ENCODE measurements around the gene MT1E. TPM values are rescaled to one million over a fixed set of nuclear protein-coding genes. Genes with fewer than 3 reads are reported as not detected.
"Not testable (repeated sequence)": the region's sequence is repeated elsewhere in the genome, so short reads cannot be mapped to it uniquely, and the experiment has no call there.

The MT1E gene
- polyA plus RNA-seq, 1 donor from 2014 or later = not detected

DNA sequence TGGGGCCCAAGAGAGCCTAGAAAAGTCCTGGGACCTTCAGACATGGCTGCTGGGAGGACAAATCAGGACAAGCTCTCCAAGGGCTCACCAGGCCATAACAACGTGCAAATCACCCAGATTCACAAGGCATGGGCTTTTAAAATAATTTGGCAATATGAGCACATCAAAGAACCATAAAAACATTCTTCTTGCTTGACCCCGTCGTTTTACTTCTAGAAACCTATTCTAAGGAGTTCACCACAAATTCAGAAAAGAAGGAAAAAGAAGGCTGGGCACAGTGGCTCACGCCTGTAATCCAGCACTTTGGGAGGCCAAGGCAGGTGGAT is 48.3 kb upstream of the MT1E start:
- Histone ChIP-seq H3K4me3 (ENCODE audit: low read length) (no peak overlapping the region), H4K20me1 (ENCODE audit: insufficient read depth) (no peaks in the 10 kb centered on the region), H3K9me2 (ENCODE audit: insufficient read depth, low read length) (no peaks in the 10 kb centered on the region), H3K9ac (ENCODE audit: low read length) (no peak overlapping the region), H3K9me3 (ENCODE audit: low read length) (no peaks in the 10 kb centered on the region), H2AFZ (ENCODE audit: low read depth, low read length) (no peak overlapping the region), H3K4me2 (ENCODE audit: low read length) (no peak overlapping the region), H3K27ac (ENCODE audit: low read length) (no peak overlapping the region), H3K36me3 (ENCODE audit: insufficient read depth, low read length) (no peaks in the 10 kb centered on the region), H3K79me2 (replicated peaks; ENCODE audit: insufficient read depth, low read length) (no peaks in the 10 kb centered on the region), H3F3A (ENCODE audit: insufficient read depth, low read length, poor library complexity, severe bottlenecking) (no peaks in the 10 kb centered on the region), H3K27me3 (ENCODE audit: insufficient read depth, low read depth, low read length) (no peaks in the 10 kb centered on the region)
- TF ChIP-seq, protein P1, sequence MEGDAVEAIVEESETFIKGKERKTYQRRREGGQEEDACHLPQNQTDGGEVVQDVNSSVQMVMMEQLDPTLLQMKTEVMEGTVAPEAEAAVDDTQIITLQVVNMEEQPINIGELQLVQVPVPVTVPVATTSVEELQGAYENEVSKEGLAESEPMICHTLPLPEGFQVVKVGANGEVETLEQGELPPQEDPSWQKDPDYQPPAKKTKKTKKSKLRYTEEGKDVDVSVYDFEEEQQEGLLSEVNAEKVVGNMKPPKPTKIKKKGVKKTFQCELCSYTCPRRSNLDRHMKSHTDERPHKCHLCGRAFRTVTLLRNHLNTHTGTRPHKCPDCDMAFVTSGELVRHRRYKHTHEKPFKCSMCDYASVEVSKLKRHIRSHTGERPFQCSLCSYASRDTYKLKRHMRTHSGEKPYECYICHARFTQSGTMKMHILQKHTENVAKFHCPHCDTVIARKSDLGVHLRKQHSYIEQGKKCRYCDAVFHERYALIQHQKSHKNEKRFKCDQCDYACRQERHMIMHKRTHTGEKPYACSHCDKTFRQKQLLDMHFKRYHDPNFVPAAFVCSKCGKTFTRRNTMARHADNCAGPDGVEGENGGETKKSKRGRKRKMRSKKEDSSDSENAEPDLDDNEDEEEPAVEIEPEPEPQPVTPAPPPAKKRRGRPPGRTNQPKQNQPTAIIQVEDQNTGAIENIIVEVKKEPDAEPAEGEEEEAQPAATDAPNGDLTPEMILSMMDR (IDR thresholded peaks at IDR 0.05; ENCODE audit: poor library complexity, severe bottlenecking) = no peak
- TF ChIP-seq, protein P2, sequence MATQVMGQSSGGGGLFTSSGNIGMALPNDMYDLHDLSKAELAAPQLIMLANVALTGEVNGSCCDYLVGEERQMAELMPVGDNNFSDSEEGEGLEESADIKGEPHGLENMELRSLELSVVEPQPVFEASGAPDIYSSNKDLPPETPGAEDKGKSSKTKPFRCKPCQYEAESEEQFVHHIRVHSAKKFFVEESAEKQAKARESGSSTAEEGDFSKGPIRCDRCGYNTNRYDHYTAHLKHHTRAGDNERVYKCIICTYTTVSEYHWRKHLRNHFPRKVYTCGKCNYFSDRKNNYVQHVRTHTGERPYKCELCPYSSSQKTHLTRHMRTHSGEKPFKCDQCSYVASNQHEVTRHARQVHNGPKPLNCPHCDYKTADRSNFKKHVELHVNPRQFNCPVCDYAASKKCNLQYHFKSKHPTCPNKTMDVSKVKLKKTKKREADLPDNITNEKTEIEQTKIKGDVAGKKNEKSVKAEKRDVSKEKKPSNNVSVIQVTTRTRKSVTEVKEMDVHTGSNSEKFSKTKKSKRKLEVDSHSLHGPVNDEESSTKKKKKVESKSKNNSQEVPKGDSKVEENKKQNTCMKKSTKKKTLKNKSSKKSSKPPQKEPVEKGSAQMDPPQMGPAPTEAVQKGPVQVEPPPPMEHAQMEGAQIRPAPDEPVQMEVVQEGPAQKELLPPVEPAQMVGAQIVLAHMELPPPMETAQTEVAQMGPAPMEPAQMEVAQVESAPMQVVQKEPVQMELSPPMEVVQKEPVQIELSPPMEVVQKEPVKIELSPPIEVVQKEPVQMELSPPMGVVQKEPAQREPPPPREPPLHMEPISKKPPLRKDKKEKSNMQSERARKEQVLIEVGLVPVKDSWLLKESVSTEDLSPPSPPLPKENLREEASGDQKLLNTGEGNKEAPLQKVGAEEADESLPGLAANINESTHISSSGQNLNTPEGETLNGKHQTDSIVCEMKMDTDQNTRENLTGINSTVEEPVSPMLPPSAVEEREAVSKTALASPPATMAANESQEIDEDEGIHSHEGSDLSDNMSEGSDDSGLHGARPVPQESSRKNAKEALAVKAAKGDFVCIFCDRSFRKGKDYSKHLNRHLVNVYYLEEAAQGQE (IDR thresholded peaks at IDR 0.05; ENCODE audit: borderline replicate concordance) = no peak
- TF ChIP-seq POLR2AphosphoS5 (IDR thresholded peaks at IDR 0.05) = no peak
- TF ChIP-seq RAD21 (conservative IDR thresholded peaks at IDR 0.05) = no peak
- TF ChIP-seq SMC3 (conservative IDR thresholded peaks at IDR 0.05; ENCODE audit: poor library complexity) = no peak

- TF ChIP-seq MXI1 (conservative IDR thresholded peaks at IDR 0.05; ENCODE audit: poor library complexity, severe bottlenecking) = no peak
- TF ChIP-seq TAF1 (IDR thresholded peaks at IDR 0.05; ENCODE audit: low read depth) = no peak
- TF ChIP-seq, protein P2 (IDR thresholded peaks at IDR 0.05; ENCODE audit: borderline replicate concordance) = no peak
- TF ChIP-seq RAD21 (conservative IDR thresholded peaks at IDR 0.05) = no peak
- no peak for TF ChIP-seq SMC3 (conservative IDR thresholded peaks at IDR 0.05; ENCODE audit: poor library complexity)
- TF ChIP-seq, protein P1 (IDR thresholded peaks at IDR 0.05; ENCODE audit: poor library complexity, severe bottlenecking) = no peak
- no peak for TF ChIP-seq EZH2 (IDR thresholded peaks at IDR 0.05; ENCODE audit: borderline replicate concordance, insufficient read depth, low read length, poor library complexity, severe bottlenecking)
- H3K9me3 ChIP-seq (ENCODE audit: low read length) = no peaks in the 10 kb centered on the region
Observed at GRCh38 chr16:56580391-56581048, 45.1 kb upstream of the MT1E start.

GRCh38 chr16:56582911-56583310 is 42.7 kb upstream of the MT1E start:
- not testable (repeated sequence) for H3F3A ChIP-seq (ENCODE audit: insufficient read depth, low read length, poor library complexity, severe bottlenecking); H3K4me2 ChIP-seq (ENCODE audit: low read length); H3K4me3 ChIP-seq (ENCODE audit: low read length); H3K9me3 ChIP-seq (ENCODE audit: low read length); H3K9ac ChIP-seq (ENCODE audit: low read length); H3K27me3 ChIP-seq (ENCODE audit: insufficient read depth, low read depth, low read length); H3K27ac ChIP-seq (ENCODE audit: low read length); H3K9me2 ChIP-seq (ENCODE audit: insufficient read depth, low read length); H2AFZ ChIP-seq (ENCODE audit: low read depth, low read length); H4K20me1 ChIP-seq (ENCODE audit: insufficient read depth); H3K79me2 ChIP-seq (replicated peaks; ENCODE audit: insufficient read depth, low read length); H3K36me3 ChIP-seq (ENCODE audit: insufficient read depth, low read length)

More at GRCh38 chr16:56580391-56581048, 45.1 kb upstream of the MT1E start:
- Histone ChIP-seq H3K4me2 (ENCODE audit: low read length) (no peak overlapping the region), H3K36me3 (ENCODE audit: insufficient read depth, low read length) (no peaks in the 10 kb centered on the region), H2AFZ (ENCODE audit: low read depth, low read length) (no peak overlapping the region), H3K9me2 (ENCODE audit: insufficient read depth, low read length) (no peaks in the 10 kb centered on the region), H4K20me1 (ENCODE audit: insufficient read depth) (no peaks in the 10 kb centered on the region), H3F3A (ENCODE audit: insufficient read depth, low read length, poor library complexity, severe bottlenecking) (no peaks in the 10 kb centered on the region), H3K4me3 (ENCODE audit: low read length) (no peak overlapping the region), H3K27me3 (ENCODE audit: insufficient read depth, low read depth, low read length) (no peaks in the 10 kb centered on the region), H3K27ac (ENCODE audit: low read length) (no peak overlapping the region), H3K9ac (ENCODE audit: low read length) (no peak overlapping the region), H3K79me2 (replicated peaks; ENCODE audit: insufficient read depth, low read length) (no peaks in the 10 kb centered on the region)
